GM18868 (cell line): ENCODE results near the gene GALNTL6.

ENCODE experiments used
- ATAC-seq: cut with Tn5 transposase; IDR thresholded peaks from one replicate; pipeline ENCODE4 v1.9.1; 2021; ENCODE audit warnings: mild to moderate bottlenecking, moderate library complexity; ENCODE audit not compliant: unreplicated experiment

Gene GALNTL6

DNA sequence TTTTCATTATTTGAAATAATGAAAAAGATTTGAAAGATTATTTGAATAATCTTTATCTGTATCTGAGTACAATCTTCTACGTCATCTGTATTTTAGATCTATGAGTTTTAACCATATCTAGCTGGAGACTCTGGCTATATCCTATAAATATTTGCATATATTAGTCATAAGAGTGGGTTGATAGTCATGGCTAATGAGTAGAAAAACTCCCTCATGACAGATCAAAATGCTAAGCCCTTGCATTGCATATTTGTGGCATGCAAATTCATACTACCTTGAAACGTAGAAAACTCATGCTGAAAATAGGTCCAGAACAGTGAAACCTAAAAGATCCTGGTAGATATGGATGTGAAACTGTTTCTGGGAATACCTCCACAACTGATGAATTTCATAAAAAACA, 291.3 kb downstream of the GALNTL6 start:
- ATAC-seq = no peak

GRCh38 chr4:172105918-172106317, 292.7 kb downstream of the GALNTL6 start:
- ATAC-seq = no peak

- ATAC-seq = no peak
Observed at GRCh38 chr4:172109466-172109865, 296.3 kb downstream of the GALNTL6 start.

GRCh38 chr4:172124656-172125308, 311.6 kb downstream of the GALNTL6 start:
- peak; percentile 46 for ATAC-seq

GRCh38 chr4:172125443-172125842, 312.2 kb downstream of the GALNTL6 start:
- ATAC-seq = no peak

- ATAC-seq = no peak
Observed at GRCh38 chr4:172127168-172127567, 314.0 kb downstream of the GALNTL6 start.

- no peak for ATAC-seq
Observed at GRCh38 chr4:172129593-172129992, 316.4 kb downstream of the GALNTL6 start.

DNA sequence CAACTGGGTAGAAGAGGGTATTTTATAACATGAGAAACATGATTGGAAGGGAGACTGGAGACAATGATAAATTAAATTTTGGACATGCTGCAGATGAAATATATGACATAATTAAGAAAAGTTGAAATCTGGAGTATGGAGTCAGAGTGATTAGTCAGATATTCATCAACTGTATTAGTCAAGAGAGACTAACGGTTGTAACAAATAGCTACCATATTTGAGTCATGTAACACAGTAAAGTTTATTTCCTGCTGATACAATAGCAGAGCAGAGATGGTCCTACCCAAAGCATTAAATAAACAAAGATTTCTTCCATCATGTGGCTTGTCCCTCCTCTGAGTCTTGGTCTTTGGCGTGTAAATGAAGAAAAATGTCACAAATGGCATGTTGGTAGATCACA, 321.3 kb downstream of the GALNTL6 start:
- no peak for ATAC-seq

GRCh38 chr4:172141025-172141424, 327.8 kb downstream of the GALNTL6 start:
- no peak for ATAC-seq

DNA sequence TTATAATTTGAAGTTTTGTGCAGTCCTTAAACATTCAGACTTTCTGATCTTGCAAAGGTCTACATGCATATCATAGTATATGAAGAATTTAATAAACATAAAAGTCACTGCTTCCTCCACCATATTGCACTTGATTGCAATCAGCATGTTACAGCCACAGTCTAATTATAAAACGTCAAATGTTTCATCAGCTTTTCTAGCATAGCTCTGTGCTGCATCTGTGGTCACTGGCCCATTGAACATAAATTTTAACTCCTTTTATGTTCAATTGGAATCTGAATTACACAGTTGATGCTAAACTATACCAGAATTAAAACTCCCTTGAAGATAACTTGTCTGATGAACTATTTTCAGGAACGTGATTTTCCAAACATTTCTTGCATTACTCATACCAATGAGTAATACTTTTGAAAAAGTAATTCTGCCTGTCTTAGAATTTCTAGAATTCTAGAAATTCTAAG, 329.1 kb downstream of the GALNTL6 start:
- no peak for ATAC-seq

DNA sequence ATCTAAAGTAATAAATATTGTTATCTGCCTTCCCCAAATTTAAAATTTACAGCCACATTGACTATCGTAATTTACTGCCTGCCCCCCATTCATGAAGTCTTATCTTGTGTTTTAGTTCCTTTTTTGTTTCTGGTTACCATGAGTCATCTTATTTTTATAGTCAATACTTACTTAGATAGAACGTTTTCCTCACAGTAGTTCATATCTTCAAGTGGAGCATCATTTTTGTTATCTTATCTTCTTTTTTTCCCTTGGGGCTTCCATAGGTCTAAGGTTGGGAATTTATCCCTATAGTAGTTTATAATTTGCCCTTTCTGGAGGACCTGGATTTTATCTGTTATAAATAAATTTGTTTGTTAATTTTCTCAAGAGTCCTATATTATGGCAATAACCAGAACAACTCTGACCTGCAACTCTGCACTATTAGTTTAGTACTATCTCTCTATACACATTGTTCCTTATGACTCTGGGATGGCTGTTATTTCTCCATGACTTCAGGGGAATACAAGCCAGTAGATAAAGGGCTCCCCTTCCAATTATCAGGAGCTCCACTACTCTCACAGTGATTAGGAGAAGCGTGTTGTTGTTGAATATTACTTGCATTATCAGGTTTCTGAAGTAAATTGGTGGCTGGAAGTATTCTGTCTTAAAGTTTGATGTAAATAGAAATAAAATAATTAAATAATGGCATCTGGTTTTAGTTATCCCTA, 330.6 kb downstream of the GALNTL6 start:
- ATAC-seq = peak; percentile 52

DNA sequence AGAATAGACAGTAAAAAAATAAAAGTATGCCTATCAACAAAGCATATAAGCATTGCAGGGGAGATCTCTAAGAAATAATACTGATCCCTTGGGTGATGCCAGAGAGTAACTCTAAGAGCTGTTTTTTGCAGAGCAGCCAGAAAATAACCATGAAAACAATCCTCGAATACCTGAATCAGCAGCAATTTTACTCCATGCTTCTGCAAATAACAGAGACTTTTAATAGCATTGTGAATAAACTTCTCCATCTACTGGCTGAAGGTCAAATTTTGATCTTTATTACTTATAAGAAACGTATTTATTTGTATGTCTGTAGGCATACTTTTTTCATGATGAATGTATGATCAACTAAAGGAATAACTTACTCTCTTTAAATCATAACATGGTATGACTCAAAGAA, 334.5 kb downstream of the GALNTL6 start:
- no peak for ATAC-seq

- no peak for ATAC-seq
Observed at GRCh38 chr4:172149329-172149728, 336.1 kb downstream of the GALNTL6 start.

- peak; percentile 65 for ATAC-seq
Observed at GRCh38 chr4:172152284-172152683, 339.1 kb downstream of the GALNTL6 start.

DNA sequence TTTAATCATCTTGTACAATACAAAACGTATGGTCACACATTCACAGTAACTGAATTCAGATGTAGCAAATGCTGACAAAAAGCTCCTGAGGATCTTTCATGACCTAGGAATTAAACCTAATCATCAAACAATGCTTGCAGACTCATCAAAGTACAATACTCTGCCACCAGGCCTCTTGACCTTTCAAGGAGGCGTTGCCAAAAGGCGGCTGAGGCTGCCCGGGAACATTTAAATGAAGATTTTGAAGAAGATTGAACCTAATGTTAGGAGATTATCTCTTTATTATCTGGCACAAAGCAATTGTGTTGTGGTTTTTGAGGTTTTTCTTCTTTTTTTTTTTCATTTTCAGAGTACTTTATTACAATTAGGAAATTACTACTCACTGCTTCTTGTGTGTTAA, 340.5 kb downstream of the GALNTL6 start:
- no peak for ATAC-seq

- ATAC-seq = no peak
Observed at GRCh38 chr4:172155838-172156345, 342.7 kb downstream of the GALNTL6 start.

DNA sequence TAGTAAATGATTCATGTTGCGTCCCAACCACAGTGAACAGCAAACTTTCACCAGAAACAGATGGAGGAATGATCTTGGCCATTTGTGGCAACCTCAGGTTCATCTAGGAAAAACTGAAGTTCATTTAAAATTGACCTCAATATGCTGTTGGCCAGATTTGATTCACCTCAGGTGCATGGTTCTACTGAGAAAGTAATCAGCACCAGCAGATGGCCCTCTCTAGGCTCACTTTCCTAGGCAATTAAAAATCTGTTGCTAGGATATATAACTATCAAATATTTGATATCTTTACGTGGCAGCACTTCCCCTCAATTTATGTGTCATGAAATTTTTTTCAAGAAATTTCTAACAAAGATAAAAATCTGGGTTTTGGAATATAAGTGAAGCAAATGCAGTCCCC, 344.7 kb downstream of the GALNTL6 start:
- ATAC-seq = no peak

DNA sequence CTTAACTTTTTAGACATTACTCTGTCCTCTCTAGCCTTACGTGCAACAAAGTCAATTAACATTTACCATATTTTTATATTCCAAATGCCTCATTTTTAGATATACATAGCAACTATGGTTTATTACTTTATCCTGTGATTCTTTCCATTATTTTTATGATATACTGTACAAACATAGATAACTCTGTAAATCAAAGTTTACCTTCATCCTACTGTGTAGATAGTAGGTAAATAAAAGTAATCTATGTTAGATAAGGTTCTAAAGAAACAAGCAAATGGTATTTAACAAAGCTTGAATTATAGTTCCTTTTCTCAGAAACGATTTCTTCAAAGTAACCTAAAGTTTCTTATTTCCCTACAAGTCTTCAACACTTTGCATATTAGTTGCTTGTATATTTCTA, 350.0 kb downstream of the GALNTL6 start:
- no peak for ATAC-seq

- ATAC-seq = no peak
Observed at GRCh38 chr4:172168888-172169287, 355.7 kb downstream of the GALNTL6 start.

GRCh38 chr4:172169871-172170270, 356.7 kb downstream of the GALNTL6 start:
- ATAC-seq = no peak

DNA sequence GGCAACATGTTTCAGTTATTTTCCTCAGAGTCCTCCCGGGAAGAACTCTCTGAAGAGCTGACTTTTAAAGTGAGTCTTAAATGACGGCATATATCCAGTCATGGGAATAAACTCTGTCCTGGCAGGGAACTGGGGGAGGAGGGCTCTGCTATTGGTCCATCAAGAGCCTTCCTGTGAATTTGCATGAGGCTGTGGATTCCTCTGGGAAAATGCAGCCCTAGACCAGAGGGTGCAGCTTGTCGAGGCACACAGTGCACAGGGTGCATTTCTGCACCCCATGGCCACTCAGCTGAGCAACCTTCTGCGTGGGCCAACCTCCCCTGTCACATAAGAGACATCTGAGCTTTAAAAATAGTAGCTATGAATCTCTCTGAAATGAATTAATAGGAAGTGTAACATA, 360.0 kb downstream of the GALNTL6 start:
- no peak for ATAC-seq

GRCh38 chr4:172177382-172177781, 364.2 kb downstream of the GALNTL6 start:
- no peak for ATAC-seq
